ENCODE measurements around the gene DOLK.

- TF ChIP-seq RAD21 (IDR thresholded peaks at IDR 0.05): no peak
- TF ChIP-seq, protein P1, sequence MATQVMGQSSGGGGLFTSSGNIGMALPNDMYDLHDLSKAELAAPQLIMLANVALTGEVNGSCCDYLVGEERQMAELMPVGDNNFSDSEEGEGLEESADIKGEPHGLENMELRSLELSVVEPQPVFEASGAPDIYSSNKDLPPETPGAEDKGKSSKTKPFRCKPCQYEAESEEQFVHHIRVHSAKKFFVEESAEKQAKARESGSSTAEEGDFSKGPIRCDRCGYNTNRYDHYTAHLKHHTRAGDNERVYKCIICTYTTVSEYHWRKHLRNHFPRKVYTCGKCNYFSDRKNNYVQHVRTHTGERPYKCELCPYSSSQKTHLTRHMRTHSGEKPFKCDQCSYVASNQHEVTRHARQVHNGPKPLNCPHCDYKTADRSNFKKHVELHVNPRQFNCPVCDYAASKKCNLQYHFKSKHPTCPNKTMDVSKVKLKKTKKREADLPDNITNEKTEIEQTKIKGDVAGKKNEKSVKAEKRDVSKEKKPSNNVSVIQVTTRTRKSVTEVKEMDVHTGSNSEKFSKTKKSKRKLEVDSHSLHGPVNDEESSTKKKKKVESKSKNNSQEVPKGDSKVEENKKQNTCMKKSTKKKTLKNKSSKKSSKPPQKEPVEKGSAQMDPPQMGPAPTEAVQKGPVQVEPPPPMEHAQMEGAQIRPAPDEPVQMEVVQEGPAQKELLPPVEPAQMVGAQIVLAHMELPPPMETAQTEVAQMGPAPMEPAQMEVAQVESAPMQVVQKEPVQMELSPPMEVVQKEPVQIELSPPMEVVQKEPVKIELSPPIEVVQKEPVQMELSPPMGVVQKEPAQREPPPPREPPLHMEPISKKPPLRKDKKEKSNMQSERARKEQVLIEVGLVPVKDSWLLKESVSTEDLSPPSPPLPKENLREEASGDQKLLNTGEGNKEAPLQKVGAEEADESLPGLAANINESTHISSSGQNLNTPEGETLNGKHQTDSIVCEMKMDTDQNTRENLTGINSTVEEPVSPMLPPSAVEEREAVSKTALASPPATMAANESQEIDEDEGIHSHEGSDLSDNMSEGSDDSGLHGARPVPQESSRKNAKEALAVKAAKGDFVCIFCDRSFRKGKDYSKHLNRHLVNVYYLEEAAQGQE (IDR thresholded peaks at IDR 0.05): no peak
- TF ChIP-seq, protein P2, sequence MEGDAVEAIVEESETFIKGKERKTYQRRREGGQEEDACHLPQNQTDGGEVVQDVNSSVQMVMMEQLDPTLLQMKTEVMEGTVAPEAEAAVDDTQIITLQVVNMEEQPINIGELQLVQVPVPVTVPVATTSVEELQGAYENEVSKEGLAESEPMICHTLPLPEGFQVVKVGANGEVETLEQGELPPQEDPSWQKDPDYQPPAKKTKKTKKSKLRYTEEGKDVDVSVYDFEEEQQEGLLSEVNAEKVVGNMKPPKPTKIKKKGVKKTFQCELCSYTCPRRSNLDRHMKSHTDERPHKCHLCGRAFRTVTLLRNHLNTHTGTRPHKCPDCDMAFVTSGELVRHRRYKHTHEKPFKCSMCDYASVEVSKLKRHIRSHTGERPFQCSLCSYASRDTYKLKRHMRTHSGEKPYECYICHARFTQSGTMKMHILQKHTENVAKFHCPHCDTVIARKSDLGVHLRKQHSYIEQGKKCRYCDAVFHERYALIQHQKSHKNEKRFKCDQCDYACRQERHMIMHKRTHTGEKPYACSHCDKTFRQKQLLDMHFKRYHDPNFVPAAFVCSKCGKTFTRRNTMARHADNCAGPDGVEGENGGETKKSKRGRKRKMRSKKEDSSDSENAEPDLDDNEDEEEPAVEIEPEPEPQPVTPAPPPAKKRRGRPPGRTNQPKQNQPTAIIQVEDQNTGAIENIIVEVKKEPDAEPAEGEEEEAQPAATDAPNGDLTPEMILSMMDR (IDR thresholded peaks at IDR 0.05; ENCODE audit: low read depth, low read length, missing input control): no peak
- TF ChIP-seq YY1 (IDR thresholded peaks at IDR 0.05): no peak
- TF ChIP-seq FOXA2 (IDR thresholded peaks at IDR 0.05): no peak
- TF ChIP-seq GABPA (IDR thresholded peaks at IDR 0.05 in 1 of 2, conservative IDR thresholded peaks at IDR 0.05 in 1 of 2): no peak
- no peak for TF ChIP-seq ATF3 (IDR thresholded peaks at IDR 0.05)
- TF ChIP-seq, protein P3, sequence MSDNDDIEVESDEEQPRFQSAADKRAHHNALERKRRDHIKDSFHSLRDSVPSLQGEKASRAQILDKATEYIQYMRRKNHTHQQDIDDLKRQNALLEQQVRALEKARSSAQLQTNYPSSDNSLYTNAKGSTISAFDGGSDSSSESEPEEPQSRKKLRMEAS (IDR thresholded peaks at IDR 0.05): no peak
- TF ChIP-seq TAF1 (conservative IDR thresholded peaks at IDR 0.05): no peak
- TF ChIP-seq HNF4A (conservative IDR thresholded peaks at IDR 0.05): no peak
Observed at GRCh38 chr9:128923493-128923883, 23.9 kb downstream of the DOLK start.
